ENCODE measurements around the gene SRGAP1.

DNA sequence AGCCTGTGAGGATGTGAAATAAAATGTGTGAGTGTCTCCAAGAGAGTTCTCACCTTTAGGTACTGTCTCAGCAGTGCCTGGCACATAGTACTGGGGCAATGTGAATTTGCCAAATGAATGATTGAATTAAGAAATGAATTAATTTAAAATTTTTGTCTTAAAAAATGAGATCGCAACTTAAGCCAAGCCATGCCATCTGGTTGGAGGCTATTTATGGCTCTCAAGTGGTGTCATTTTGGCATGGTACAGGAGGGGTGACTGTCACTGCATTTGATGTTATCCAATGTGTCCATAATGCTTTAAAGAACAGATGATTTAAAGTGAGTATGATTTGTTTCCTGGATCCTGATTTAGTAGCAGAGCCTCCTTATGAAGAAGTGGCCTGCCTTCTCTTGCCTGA, 80.3 kb downstream of the SRGAP1 start:
- TF ChIP-seq, protein P1, sequence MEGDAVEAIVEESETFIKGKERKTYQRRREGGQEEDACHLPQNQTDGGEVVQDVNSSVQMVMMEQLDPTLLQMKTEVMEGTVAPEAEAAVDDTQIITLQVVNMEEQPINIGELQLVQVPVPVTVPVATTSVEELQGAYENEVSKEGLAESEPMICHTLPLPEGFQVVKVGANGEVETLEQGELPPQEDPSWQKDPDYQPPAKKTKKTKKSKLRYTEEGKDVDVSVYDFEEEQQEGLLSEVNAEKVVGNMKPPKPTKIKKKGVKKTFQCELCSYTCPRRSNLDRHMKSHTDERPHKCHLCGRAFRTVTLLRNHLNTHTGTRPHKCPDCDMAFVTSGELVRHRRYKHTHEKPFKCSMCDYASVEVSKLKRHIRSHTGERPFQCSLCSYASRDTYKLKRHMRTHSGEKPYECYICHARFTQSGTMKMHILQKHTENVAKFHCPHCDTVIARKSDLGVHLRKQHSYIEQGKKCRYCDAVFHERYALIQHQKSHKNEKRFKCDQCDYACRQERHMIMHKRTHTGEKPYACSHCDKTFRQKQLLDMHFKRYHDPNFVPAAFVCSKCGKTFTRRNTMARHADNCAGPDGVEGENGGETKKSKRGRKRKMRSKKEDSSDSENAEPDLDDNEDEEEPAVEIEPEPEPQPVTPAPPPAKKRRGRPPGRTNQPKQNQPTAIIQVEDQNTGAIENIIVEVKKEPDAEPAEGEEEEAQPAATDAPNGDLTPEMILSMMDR (IDR thresholded peaks at IDR 0.05), result no peak
- TF ChIP-seq POLR2A (IDR thresholded peaks at IDR 0.05), result no peak
